ENCODE results near the gene NSG1.

DNA sequence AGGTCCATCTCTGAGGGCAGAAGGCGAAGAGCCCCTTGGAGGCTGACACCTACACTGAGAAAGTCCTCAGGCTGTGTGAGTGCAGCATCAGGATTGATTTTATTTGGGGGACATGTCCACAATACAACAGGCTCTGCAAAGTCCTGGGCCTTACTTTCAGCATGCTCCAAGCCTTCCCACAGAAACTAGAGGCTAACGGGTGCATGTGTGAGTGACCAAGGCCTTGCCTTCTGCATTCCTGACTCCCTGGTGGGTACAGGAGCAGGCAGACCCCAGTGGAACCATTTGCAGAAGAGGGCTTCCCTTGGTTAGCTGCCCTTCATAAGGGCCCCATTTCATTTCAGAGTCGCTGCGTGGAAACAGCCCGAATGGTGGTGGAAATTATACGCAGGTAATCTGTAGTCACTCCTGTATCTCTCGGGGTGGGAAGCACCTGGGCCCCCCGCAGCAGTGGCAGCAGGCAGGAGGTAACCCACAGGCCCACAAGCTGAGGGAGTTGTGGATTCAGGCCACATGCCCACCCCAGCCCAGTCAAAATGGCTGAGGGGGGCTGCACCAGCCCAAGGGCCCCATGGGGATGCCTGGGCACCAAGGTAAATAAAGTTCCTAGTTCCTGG, 37.7 kb downstream of the NSG1 start:
- TF ChIP-seq, protein P1, sequence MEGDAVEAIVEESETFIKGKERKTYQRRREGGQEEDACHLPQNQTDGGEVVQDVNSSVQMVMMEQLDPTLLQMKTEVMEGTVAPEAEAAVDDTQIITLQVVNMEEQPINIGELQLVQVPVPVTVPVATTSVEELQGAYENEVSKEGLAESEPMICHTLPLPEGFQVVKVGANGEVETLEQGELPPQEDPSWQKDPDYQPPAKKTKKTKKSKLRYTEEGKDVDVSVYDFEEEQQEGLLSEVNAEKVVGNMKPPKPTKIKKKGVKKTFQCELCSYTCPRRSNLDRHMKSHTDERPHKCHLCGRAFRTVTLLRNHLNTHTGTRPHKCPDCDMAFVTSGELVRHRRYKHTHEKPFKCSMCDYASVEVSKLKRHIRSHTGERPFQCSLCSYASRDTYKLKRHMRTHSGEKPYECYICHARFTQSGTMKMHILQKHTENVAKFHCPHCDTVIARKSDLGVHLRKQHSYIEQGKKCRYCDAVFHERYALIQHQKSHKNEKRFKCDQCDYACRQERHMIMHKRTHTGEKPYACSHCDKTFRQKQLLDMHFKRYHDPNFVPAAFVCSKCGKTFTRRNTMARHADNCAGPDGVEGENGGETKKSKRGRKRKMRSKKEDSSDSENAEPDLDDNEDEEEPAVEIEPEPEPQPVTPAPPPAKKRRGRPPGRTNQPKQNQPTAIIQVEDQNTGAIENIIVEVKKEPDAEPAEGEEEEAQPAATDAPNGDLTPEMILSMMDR (IDR thresholded peaks at IDR 0.05; ENCODE audit: insufficient read depth, low read depth, low read length), result no peak
- no peak for TF ChIP-seq EZH2 (IDR thresholded peaks at IDR 0.05; ENCODE audit: insufficient read depth, low read length)

All from astrocyte (in vitro differentiated cells and primary cell).